ENCODE results near the gene TTLL10.

TTLL10 gene

GRCh38 chr1:1223891-1224290 lies 50.2 kb downstream of the TTLL10 start:
- ATAC-seq (ENCODE audit: low read depth): no peak
- H3K36me3 ChIP-seq (ENCODE audit: low read depth): peaks cover 61% of the 10 kb centered on the region

GRCh38 chr1:1225238-1225845 lies 51.7 kb downstream of the TTLL10 start:
- peaks cover 65% of the 10 kb centered on the region for H3K36me3 ChIP-seq (ENCODE audit: low read depth)
- no peaks in the 10 kb centered on the region for H3K9me3 ChIP-seq (ENCODE audit: severe bottlenecking)
- H3K27ac ChIP-seq (ENCODE audit: poor library complexity, severe bottlenecking): no peak overlapping the region
- ATAC-seq (ENCODE audit: low read depth): no peak
- no peaks in the 10 kb centered on the region for H3K27me3 ChIP-seq (ENCODE audit: insufficient read depth, poor library complexity, severe bottlenecking)
- no peaks in the 10 kb centered on the region for H3K4me1 ChIP-seq (ENCODE audit: insufficient read depth, poor library complexity, severe bottlenecking)
- H3K4me3 ChIP-seq (ENCODE audit: severe bottlenecking): no peak overlapping the region
- TF ChIP-seq CTCF (IDR thresholded peaks at IDR 0.05; ENCODE audit: poor library complexity, severe bottlenecking): no peak
- no peak for DNase-seq (ENCODE audit: low spot score)

More at GRCh38 chr1:1223891-1224290, 50.2 kb downstream of the TTLL10 start:
- H3K27me3 ChIP-seq (ENCODE audit: insufficient read depth, poor library complexity, severe bottlenecking): no peaks in the 10 kb centered on the region
- no peaks in the 10 kb centered on the region for H3K9me3 ChIP-seq (ENCODE audit: severe bottlenecking)
- DNase-seq (ENCODE audit: low spot score): no peak
- TF ChIP-seq CTCF (IDR thresholded peaks at IDR 0.05; ENCODE audit: poor library complexity, severe bottlenecking): no peak
- no peaks in the 10 kb centered on the region for H3K4me1 ChIP-seq (ENCODE audit: insufficient read depth, poor library complexity, severe bottlenecking)
- H3K4me3 ChIP-seq (ENCODE audit: severe bottlenecking): no peak overlapping the region
- H3K27ac ChIP-seq (ENCODE audit: poor library complexity, severe bottlenecking): no peak overlapping the region

- no peak for ATAC-seq (ENCODE audit: low read depth)
- Histone ChIP-seq H3K4me3 (ENCODE audit: severe bottlenecking) (no peak overlapping the region), H3K27me3 (ENCODE audit: insufficient read depth, poor library complexity, severe bottlenecking) (no peaks in the 10 kb centered on the region), H3K27ac (ENCODE audit: poor library complexity, severe bottlenecking) (no peak overlapping the region), H3K4me1 (ENCODE audit: insufficient read depth, poor library complexity, severe bottlenecking) (no peaks in the 10 kb centered on the region), H3K9me3 (ENCODE audit: severe bottlenecking) (no peaks in the 10 kb centered on the region), H3K36me3 (ENCODE audit: low read depth) (peaks cover 61% of the 10 kb centered on the region)
- DNase-seq (ENCODE audit: low spot score): no peak
- TF ChIP-seq CTCF (IDR thresholded peaks at IDR 0.05; ENCODE audit: poor library complexity, severe bottlenecking): no peak
These were observed 52.2 kb downstream of the TTLL10 start for GRCh38 chr1:1225913-1226312.

- Histone ChIP-seq H3K9me3 (ENCODE audit: severe bottlenecking) (no peaks in the 10 kb centered on the region), H3K4me3 (ENCODE audit: severe bottlenecking) (no peak overlapping the region), H3K27me3 (ENCODE audit: insufficient read depth, poor library complexity, severe bottlenecking) (no peaks in the 10 kb centered on the region), H3K36me3 (ENCODE audit: low read depth) (peaks cover 56% of the 10 kb centered on the region), H3K27ac (ENCODE audit: poor library complexity, severe bottlenecking) (no peak overlapping the region), H3K4me1 (ENCODE audit: insufficient read depth, poor library complexity, severe bottlenecking) (no peaks in the 10 kb centered on the region)
- no peak for TF ChIP-seq CTCF (IDR thresholded peaks at IDR 0.05; ENCODE audit: poor library complexity, severe bottlenecking)
- no peak for ATAC-seq (ENCODE audit: low read depth)
- DNase-seq (ENCODE audit: low spot score): no peak
These were observed 53.1 kb downstream of the TTLL10 start for GRCh38 chr1:1226566-1227362.

- Histone ChIP-seq H3K9me3 (ENCODE audit: severe bottlenecking) (no peaks in the 10 kb centered on the region), H3K4me1 (ENCODE audit: insufficient read depth, poor library complexity, severe bottlenecking) (no peaks in the 10 kb centered on the region), H3K27me3 (ENCODE audit: insufficient read depth, poor library complexity, severe bottlenecking) (no peaks in the 10 kb centered on the region), H3K4me3 (ENCODE audit: severe bottlenecking) (no peak overlapping the region), H3K36me3 (ENCODE audit: low read depth) (peaks cover 55% of the 10 kb centered on the region), H3K27ac (ENCODE audit: poor library complexity, severe bottlenecking) (no peak overlapping the region)
- no peak for ATAC-seq (ENCODE audit: low read depth)
- no peak for TF ChIP-seq CTCF (IDR thresholded peaks at IDR 0.05; ENCODE audit: poor library complexity, severe bottlenecking)
- no peak for DNase-seq (ENCODE audit: low spot score)
These were observed 53.7 kb downstream of the TTLL10 start for GRCh38 chr1:1227386-1227785.

Measured in RWPE2 (cell line).